ENCODE measurements around the gene ITGB3BP.

GRCh38 chr1:63401945-63402344 lies 121.1 kb downstream of the ITGB3BP start:
- no peak for TF ChIP-seq CTCF (IDR thresholded peaks at IDR 0.05; ENCODE audit: control extremely low read depth in 1 of 3, insufficient read depth in 1 of 3, low read depth in 1 of 3, low read length in 3 of 3)
- TF ChIP-seq TEAD4 (IDR thresholded peaks at IDR 0.05; ENCODE audit: low read depth, low read length): no peak
- TF ChIP-seq NRF1 (IDR thresholded peaks at IDR 0.05; ENCODE audit: low read depth, low read length): no peak
- no peak for TF ChIP-seq ZNF274 (IDR thresholded peaks at IDR 0.05; ENCODE audit: borderline replicate concordance, extremely low read depth, low read length)
- no peak for TF ChIP-seq CREB1 (IDR thresholded peaks at IDR 0.05)
- no peak for TF ChIP-seq POLR2AphosphoS5 (IDR thresholded peaks at IDR 0.05; ENCODE audit: low read depth, low read length)
- no peak for TF ChIP-seq RXRA (IDR thresholded peaks at IDR 0.05; ENCODE audit: insufficient read depth, low read depth, low read length)
- no peak for TF ChIP-seq POLR2A (IDR thresholded peaks at IDR 0.05; ENCODE audit: control extremely low read depth in 1 of 2, low read depth in 2 of 2, low read length in 2 of 2)
- no peak for TF ChIP-seq HDAC6 (IDR thresholded peaks at IDR 0.05; ENCODE audit: low read depth, low read length)
- no peak for TF ChIP-seq EZH2 (IDR thresholded peaks at IDR 0.05; ENCODE audit: low read depth, low read length, severe bottlenecking)
- TF ChIP-seq EP300 (IDR thresholded peaks at IDR 0.05; ENCODE audit: borderline replicate concordance in 1 of 2, low read depth in 2 of 2, low read length in 2 of 2): no peak
- no peak for TF ChIP-seq SP1 (IDR thresholded peaks at IDR 0.05; ENCODE audit: low read depth, low read length)
- no peak for TF ChIP-seq MAX (IDR thresholded peaks at IDR 0.05)

Measured in H1 (cell line).